K562 (cell line): ENCODE measurements around the gene MAP1LC3B. TPM values are rescaled to one million over a fixed set of nuclear protein-coding genes. Genes with fewer than 3 reads are reported as not detected.

ENCODE experiments used
- ATAC-seq: fragments of 200-7000 bp; cut with Tn5 transposase; 3 replicates; pipeline ENCODE4 v1.9.1; 2020; ENCODE audit warnings: moderate library complexity
- BruUV-seq: library from RNA; stranded (reverse); fragments of 400-500 nt; replicated peaks from 2 replicates; lab custom pipeline; 2021; lab: Mats Ljungman, UMichigan
- CTCF ChIA-PET: fragments of 300-600 bp; formaldehyde crosslinking; extraction: SDS; loops from one replicate; lab custom pipeline; 2021; ENCODE audit warnings: low intra/inter-chr PET ratio; lab: Yijun Ruan, JAX
- POLR2A ChIA-PET: fragments of 300-600, 350-650 bp; sonication (Branson Sonifier 250); formaldehyde crosslinking; extraction: SDS; loops from one replicate; lab custom pipeline; 2021; ENCODE audit warnings: antibody characterized with exemption, inconsistent platforms; lab: Yijun Ruan, JAX
- DNase-seq, 4 experiments: peaks; one replicate each; pipeline versions ENCODE4 v3.0.0 to v3.0.0-alpha.2; 2011 to 2018; ENCODE audit warnings: low spot score in 3 of 4, mixed read lengths in 3 of 4; ENCODE audit errors: extremely low read depth in 1 of 4
- FAIRE-seq: peaks from 2 replicates; lab custom pipeline; 2011; peaks lifted over from hg19 to GRCh38; lab: Jason Lieb, UNC
- H2AFZ ChIP-seq: 2 replicates; pipeline ENCODE4 v1.6.0; 2011; ENCODE audit warnings: low read depth, low read length, control low read depth, inconsistent platforms
- H3K27ac ChIP-seq: fragments of 200-600 bp; 3 replicates; pipeline ENCODE4 v1.8.0; 2011; ENCODE audit warnings: low read depth, mild to moderate bottlenecking, control low read depth, inconsistent platforms, low read length, moderate library complexity, mixed read lengths; ENCODE audit errors: extremely low read depth
- H3K27me3 ChIP-seq, 2 experiments: fragments of 300-600 bp in 1 of 2; 2 replicates in 1 of 2; 3 replicates in 1 of 2; pipeline versions ENCODE4 v1.6.0 to v1.8.0; 2011; ENCODE audit warnings: inconsistent platforms in 2 of 2, low read length in 2 of 2, mild to moderate bottlenecking in 1 of 2, mixed read lengths in 1 of 2, moderate library complexity in 1 of 2; ENCODE audit not compliant: control insufficient read depth in 2 of 2, insufficient read depth in 2 of 2
- H3K36me3 ChIP-seq: fragments of 300-600 bp; 3 replicates; pipeline ENCODE4 v1.8.0; 2011; ENCODE audit warnings: mild to moderate bottlenecking, low read length, inconsistent platforms; ENCODE audit not compliant: control insufficient read depth, insufficient read depth
- H3K4me1 ChIP-seq, 2 experiments: fragments of 200-600 bp in 1 of 2; replicated peaks in 1 of 2; 2 replicates in 1 of 2; 3 replicates in 1 of 2; pipeline versions ENCODE4 v1.5.1 to v1.8.0; 2011; ENCODE audit warnings: inconsistent platforms in 2 of 2, low read length in 2 of 2, mild to moderate bottlenecking in 1 of 2, mixed read lengths in 1 of 2, moderate library complexity in 1 of 2; ENCODE audit not compliant: control insufficient read depth in 2 of 2, insufficient read depth in 2 of 2
- H3K4me2 ChIP-seq: 2 replicates; pipeline ENCODE4 v1.6.1; 2011; ENCODE audit warnings: low read length, control low read depth, inconsistent platforms, mixed read lengths; ENCODE audit not compliant: insufficient read depth
- H3K4me3 ChIP-seq: fragments of 200-600 bp; sonication (generic), shearing (Covaris generic); 2 replicates; pipeline ENCODE4 v1.5.1; 2016; ENCODE audit warnings: control low read depth, inconsistent platforms
- H3K79me2 ChIP-seq: fragments of 200-600 bp; 3 replicates; pipeline ENCODE4 v1.8.0; 2011; ENCODE audit warnings: low read length, inconsistent platforms; ENCODE audit not compliant: control insufficient read depth, insufficient read depth
- H3K9ac ChIP-seq, 2 experiments: 2 replicates each; pipeline versions ENCODE4 v1.6.0 to v1.6.1; 2011; ENCODE audit warnings: low read depth in 2 of 2, low read length in 2 of 2, control low read depth in 1 of 2, inconsistent platforms in 1 of 2, mild to moderate bottlenecking in 1 of 2, mixed read lengths in 1 of 2; ENCODE audit not compliant: insufficient read depth in 1 of 2
- H3K9me1 ChIP-seq: one replicate; pipeline ENCODE4 v1.6.0; 2011; ENCODE audit warnings: inconsistent platforms, mild to moderate bottlenecking, low read length, moderate library complexity; ENCODE audit not compliant: control insufficient read depth, insufficient read depth
- H3K9me3 ChIP-seq: replicated peaks from 2 replicates; pipeline ENCODE4 v1.5.1; 2011; ENCODE audit warnings: low read depth, low read length, inconsistent platforms; ENCODE audit not compliant: control insufficient read depth, insufficient read depth
- H4K20me1 ChIP-seq: replicated peaks from 2 replicates; pipeline ENCODE4 v1.6.1; 2011; ENCODE audit warnings: low read length, inconsistent platforms, mixed read lengths; ENCODE audit not compliant: control insufficient read depth, insufficient read depth
- CTCF ChIP-seq, 3 experiments: IDR thresholded peaks in 2 of 3; conservative IDR thresholded peaks in 1 of 3; 2 replicates each; pipeline ENCODE4 v1.5.1; 2011 to 2012; ENCODE audit warnings: low read length in 3 of 3, mild to moderate bottlenecking in 3 of 3, control low read depth in 2 of 3, improper control_type of control experiment in 1 of 3, inconsistent platforms in 1 of 3, low read depth in 1 of 3, mixed read lengths in 1 of 3, moderate library complexity in 1 of 3; ENCODE audit not compliant: insufficient read depth in 2 of 3
- WGBS: fragments of 100-300 bp; shearing (Covaris generic); methylation state at CpG from one replicate; pipeline ENCODE4 v1.1.6; 2016; ENCODE audit warnings: low coverage, mixed read lengths; ENCODE audit not compliant: insufficient coverage; ENCODE audit errors: missing lambda C conversion rate; 5-methylcytosine and 5-hydroxymethylcytosine counted together
- in situ Hi-C: fragments of 300-500 bp; cut with MboI; formaldehyde crosslinking; loops from 4 replicates; pipeline ENCODE4 v1.15.0; 2018; ENCODE audit warnings: inconsistent platforms, mixed read lengths
- intact Hi-C: fragments of 100-400 bp; cut with micrococcal nuclease; formaldehyde crosslinking; loops from 2 replicates; pipeline ENCODE4 v1.14.2; 2022
- polyA plus RNA-seq, 8 experiments: library from polyadenylated mRNA; depleted of rRNA in 4 of 8; stranded (reverse) in 5 of 8; unstranded in 3 of 8; fragments of >200 nt; fragmentation: Nextera tagmentation in 2 of 8; fragmentation: Illumina TruSeq in 1 of 8; extraction: Ambion mirVana in 2 of 8; extraction: Trizol in 1 of 8; gene quantifications; 2 replicates each; pipeline versions ENCODE4 v1.2.1 to v1.2.3, GENCODE V29; 2011 to 2014; ENCODE audit warnings: inconsistent platforms in 1 of 8, missing spikeins in 1 of 8
- total RNA-seq, 7 experiments: library from RNA; depleted of rRNA in 6 of 7; stranded (reverse); fragments of >200 nt in 6 of 7; fragmentation: Illumina TruSeq in 2 of 7; extraction: Trizol in 2 of 7; gene quantifications; 2 replicates each; pipeline versions ENCODE4 v1.2.1 to v1.2.3, GENCODE V29; 2011 to 2021; ENCODE audit warnings: low replicate concordance in 1 of 7
- TF ChIP-seq, protein P1 (sequence below): fragments of 450-650 bp; formaldehyde crosslinking; IDR thresholded peaks from 2 replicates; pipeline ENCODE4 v1.4.0; 2022; ENCODE audit warnings: mild to moderate bottlenecking, moderate library complexity

The MAP1LC3B gene
- total and polyA plus RNA-seq, 9 of the 15 experiments (the other 6 are each of a cell fraction or from before 2014, with no cell fraction given) = 16.0 to 81.5 (median 36.7) TPM

GRCh38 chr16:87347932-87348615 lies 44.1 kb upstream of the MAP1LC3B start:
- Histone ChIP-seq H4K20me1 (no peaks in the 10 kb centered on the region; the same call in 1 of the 2 replicates), H3K4me3 (no peak overlapping the region), H3K4me1 (peaks cover 0 to 26% of the 10 kb centered on the region in 2 experiments; a peak in 1 of 5 replicates), H3K4me2 (no peak overlapping the region), H3K79me2 (peaks cover 4% of the 10 kb centered on the region; the same call in 2 of the 3 replicates), H3K9me1 (peaks cover 5% of the 10 kb centered on the region), H3K9me3 (no peaks in the 10 kb centered on the region), H3K36me3 (peaks cover 49% of the 10 kb centered on the region; the same call in 2 of the 3 replicates), H3K9ac (no peak overlapping the region), H2AFZ (no peak overlapping the region), H3K27me3 (no peaks in the 10 kb centered on the region), H3K27ac (no peak overlapping the region)
- intact Hi-C loops (no loop called here), in situ Hi-C loops (no loop called here)
- TF ChIP-seq, protein P1, sequence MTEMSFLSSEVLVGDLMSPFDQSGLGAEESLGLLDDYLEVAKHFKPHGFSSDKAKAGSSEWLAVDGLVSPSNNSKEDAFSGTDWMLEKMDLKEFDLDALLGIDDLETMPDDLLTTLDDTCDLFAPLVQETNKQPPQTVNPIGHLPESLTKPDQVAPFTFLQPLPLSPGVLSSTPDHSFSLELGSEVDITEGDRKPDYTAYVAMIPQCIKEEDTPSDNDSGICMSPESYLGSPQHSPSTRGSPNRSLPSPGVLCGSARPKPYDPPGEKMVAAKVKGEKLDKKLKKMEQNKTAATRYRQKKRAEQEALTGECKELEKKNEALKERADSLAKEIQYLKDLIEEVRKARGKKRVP (CRISPR knock-in tag) = no peak
- 0 out of 6 replicates have a peak, but pooled peaks of 1 of the 3 experiments have one; percentile 14 for TF ChIP-seq CTCF (IDR thresholded peaks at IDR 0.05 in 2 of 3, conservative IDR thresholded peaks at IDR 0.05 in 1 of 3; ENCODE audit: insufficient read depth in 2 of 3, low read depth in 1 of 3, low read length in 3 of 3)
- WGBS = 95% methylated on average over 11 of the region's 13 CpGs
- FAIRE-seq = no peak
- POLR2A ChIA-PET = no interaction called here
- DNase-seq = no peak
- CTCF ChIA-PET = no interaction called here
- no peak; the same call in 2 of the 3 replicates for ATAC-seq
- BruUV-seq = no TSS peak
